TTC549 (cell line): ENCODE results near the gene ATRNL1.
"Not testable (repeated sequence)": the region's sequence is repeated elsewhere in the genome, so short reads cannot be mapped to it uniquely, and the experiment has no call there.

Experiments used
- FAIRE-seq: peaks from 2 replicates; lab custom pipeline; 2012; peaks lifted over from hg19 to GRCh38; lab: Jason Lieb, UNC

ATRNL1 gene

DNA sequence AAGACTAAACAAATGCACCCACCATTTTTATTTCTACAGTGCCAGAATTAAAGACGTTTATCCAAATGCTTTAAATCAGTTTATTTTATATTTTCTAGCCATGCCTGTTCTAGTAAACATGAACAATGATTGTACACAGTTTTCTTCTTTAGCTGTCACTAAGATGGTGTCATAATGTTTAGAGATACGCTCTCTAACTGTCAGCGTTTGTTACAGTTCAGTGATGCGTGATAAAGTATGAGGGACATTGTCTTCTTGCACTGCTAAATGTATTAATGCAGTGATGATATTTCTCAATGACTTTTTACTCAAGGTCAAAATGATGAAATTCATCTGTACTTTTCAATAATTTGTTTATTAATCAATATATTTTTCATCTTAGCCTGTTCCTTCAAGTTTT lies 513.6 kb downstream of the ATRNL1 start:
- no peak for FAIRE-seq

- FAIRE-seq: no peak
Measured at GRCh38 chr10:115624448-115624847, 531.3 kb downstream of the ATRNL1 start.

GRCh38 chr10:115628616-115629015 lies 535.5 kb downstream of the ATRNL1 start:
- no peak for FAIRE-seq

DNA sequence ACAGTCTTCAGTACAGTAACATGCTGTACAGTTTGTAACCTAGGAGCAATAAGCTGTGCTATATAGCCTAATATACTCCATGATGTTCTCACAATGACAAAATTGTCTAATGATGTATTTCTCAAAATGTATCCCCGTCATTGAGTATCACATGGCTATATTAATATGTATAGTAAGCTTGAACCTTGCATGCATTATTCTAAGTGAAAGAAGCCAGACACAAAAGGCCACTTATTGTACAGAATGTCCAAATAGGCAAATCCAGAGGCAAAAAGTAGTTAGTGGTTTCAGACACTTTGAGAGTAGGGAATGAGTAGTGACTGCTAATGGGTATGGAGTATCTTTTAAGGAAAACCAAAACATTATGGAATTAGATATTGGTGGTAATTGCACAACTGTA lies 545.1 kb downstream of the ATRNL1 start:
- no peak for FAIRE-seq

DNA sequence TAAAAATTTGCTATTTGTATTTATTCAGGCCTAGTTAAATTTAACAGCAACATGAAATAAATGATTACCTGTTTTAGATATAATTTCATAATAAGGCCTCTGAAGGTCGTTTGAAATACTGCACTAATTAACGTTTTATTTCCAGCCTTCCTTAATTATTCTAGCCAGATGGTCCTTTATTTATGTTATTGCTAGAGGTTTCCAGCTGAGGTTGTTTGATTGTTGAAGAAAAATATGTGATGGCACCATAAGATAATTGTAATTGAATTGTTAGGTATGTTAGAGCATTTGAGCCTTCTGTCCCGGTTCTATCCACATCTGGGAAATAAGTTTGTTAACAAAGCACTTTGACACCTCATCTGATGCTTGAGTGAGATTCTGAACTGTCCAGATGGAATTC lies 556.1 kb downstream of the ATRNL1 start:
- FAIRE-seq: no peak

- FAIRE-seq: no peak
Measured at GRCh38 chr10:115653473-115653872, 560.3 kb downstream of the ATRNL1 start.

DNA sequence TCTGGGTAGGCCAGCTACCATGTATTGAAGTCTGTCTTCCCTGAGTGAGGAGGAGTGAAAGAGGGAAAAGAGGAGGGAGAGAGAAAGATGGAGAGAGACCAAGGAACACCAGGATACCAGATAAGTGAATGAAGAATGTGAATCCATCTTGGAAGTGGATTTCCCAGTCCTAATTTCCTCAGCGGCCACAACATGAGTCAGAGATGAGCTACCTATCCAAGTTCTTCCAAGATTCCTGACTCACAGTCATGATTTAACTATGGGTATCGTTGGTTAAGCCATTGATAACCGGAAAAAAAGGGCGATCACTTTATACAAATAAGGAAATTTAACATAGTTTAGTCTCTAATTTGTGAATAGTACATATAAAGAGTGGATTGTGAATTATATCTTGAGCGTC lies 561.8 kb downstream of the ATRNL1 start:
- no peak for FAIRE-seq

DNA sequence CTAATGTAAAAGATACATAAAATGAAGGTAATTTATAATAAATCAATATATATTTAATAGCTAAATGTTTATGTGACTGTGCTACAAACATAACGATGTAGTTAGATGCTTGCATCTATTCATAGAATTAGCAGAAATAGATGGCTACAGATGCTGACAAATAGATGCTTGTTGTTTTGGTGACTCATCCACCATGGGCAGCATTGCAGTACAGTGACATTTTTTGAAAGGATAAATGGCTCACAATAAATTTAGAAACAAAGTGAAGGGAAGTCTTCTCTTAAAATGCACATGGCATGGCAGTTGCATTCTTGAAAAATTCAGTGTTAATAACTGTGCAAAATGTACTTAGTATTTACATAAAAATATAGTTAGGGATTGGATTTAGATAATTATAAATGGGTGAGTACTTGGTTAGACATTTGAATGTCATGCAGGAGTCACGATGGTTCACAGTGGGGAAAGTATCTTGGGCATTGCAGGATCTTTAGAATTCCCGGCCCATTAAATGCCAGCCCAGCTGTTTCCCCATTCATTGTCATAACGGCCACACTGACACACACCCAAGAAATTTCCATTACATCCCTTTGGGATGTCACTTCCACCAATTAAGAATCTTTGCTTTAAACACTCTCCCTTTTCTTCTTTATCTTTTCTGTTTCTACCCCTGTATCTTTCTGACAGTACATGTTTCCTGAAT lies 564.1 kb downstream of the ATRNL1 start:
- no peak for FAIRE-seq

DNA sequence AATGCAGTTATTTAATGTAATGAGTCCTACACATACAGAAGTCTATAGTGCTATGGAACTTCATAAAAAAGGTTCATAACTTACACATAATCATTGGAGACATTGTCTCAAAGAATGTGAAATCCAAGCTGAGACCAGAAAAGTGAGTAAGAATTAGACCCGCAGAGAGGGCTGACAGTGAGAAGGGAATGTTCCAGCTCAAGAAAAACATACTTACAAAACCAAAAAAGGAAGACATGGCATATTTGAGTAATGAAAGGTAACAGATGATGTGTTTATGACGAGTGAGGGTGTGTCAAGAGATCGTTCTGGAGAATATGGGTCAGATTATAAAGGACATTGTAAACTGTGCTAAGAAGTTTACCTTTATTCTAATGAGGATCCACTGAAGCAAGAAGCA lies 566.5 kb downstream of the ATRNL1 start:
- FAIRE-seq: no peak

DNA sequence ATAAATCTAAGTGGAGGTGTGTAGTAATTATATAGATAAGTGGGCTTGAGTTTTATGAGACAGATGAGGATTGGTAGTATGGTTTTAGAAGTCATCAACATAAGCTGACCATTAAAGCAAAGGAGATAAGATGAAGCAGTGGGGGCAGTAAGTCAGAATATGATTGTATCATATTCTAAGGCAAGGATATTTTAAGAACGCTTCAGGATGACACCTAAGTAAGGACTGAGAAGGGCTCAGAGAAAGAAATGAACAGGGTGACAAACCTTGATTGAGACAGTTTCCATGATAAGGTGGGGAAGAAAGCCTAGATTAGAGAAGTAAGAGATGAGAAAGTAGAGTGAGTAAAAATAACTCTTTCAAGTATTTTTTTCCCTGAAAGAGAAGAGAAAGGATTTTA lies 567.2 kb downstream of the ATRNL1 start:
- FAIRE-seq: no peak

DNA sequence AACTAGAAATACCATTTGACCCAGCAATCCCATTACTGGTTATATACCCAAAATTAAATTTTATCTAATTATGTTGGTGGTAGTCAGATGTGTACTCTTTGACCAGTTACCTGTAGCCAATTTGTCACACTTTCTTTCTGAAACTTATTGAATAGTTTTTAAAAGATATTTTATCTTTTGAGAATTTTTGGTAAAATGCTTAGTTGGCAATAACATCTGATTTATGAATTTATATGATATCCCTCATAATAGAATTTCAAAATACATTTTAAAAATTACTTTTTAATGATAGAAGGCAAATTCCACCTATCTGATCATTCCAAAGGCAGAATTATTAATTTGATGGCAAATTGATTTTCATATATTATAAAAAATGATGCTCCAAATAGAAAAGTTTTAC lies 569.3 kb downstream of the ATRNL1 start:
- no peak for FAIRE-seq

- no peak for FAIRE-seq
Measured at GRCh38 chr10:115665549-115665948, 572.4 kb downstream of the ATRNL1 start.

- no peak for FAIRE-seq
Measured at GRCh38 chr10:115674496-115674895, 581.3 kb downstream of the ATRNL1 start.

DNA sequence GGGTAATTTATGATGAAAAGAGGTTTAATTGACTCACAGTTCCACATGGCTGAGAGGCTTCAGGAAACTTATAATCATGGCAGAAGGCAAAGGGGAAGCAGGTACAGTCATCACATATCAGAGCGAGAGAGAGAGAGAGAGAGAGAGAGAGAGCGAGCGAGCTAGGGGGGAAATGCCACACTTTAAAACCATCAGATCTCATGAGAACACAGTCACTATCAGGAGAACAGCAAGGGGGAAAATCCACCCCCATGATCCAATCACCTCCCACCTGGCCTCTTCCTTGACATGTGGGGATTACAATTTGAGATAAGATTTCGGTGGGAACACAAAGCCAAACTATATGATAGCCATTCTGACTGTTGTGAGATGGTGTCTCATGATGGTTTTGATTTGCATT lies 603.6 kb downstream of the ATRNL1 start:
- no peak for FAIRE-seq

GRCh38 chr10:115706026-115706425 lies 612.9 kb downstream of the ATRNL1 start:
- no peak for FAIRE-seq

DNA sequence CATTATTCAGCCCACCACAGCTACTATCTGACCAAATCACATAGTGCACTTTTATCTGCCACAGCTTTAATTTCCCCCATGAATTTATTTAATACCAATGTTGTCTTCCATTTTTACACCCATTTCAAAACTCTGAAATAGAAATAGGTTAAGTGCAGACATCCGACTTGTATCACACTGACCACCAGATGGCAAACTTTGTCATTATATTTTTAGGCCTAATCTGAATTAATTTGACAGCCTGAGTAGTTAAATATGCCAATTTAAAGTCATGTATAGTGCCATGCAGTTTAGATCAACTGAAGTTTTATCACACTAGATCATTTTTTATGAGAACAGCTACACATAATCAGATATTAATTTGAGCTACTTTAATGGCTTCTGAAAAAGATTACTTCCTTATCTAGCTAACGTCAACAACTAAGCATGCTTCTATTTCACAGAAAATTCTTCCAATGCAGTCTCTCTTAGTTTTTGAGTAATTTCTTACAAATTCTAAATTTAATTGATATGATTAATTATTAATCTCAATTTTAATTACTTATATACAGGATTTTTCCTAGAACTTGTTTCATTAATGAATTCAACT lies 613.4 kb downstream of the ATRNL1 start:
- no peak for FAIRE-seq

DNA sequence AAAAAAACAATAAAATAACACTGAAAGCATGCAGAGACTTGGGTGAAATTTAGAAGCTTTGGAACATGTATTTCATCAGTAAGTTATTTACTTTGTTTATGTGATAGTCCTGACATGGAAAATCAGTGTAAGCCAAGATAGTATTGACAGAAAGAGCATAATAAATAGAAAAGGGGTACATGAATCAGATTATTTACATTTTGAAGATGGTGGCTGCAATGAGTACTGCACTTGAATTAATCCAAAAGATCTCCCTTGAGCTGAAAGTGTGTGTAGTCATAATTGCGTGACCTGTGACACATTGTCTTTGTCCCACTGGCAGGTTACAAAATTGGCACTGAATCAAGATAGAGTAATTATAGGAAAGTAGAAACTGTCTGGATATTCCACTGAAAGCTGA lies 617.0 kb downstream of the ATRNL1 start:
- FAIRE-seq: no peak

DNA sequence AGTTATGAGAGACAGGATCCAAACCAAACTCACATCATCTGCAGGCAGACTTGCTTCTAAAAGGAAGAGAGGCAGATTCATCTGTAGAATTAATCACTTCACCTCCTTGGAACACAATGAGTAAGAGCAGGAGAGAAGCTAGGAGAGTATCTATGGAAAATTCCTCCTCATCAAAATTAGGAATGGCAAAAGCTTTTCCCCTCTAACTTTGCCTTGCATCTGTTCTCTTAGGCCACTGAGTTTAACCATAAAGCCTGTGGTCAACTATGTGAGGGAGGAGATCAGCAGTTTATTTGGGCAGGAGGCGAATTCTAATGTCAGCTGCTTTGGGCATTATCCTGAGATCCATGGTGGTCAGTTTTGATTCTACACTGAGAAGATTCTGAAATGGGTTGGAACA lies 618.1 kb downstream of the ATRNL1 start:
- no peak for FAIRE-seq

DNA sequence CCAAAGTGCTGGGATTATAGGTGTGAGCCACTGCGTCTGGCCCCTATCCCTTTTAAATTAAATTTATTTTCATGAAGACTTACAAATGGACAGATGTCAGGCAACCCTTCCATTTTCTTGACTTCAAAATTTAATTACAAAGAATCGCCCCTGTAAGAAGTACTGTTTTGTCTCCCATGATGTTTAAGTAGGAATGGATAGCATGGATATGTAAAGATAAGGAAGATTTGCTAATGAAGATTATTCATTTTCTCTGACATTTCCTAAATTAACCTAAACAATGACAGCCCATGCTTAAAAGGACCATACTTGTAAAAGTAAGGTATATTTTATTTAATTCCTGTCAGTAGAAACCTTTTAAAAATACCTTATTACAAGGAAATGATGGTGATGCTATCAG lies 627.0 kb downstream of the ATRNL1 start:
- no peak for FAIRE-seq

GRCh38 chr10:115727129-115727528 lies 634.0 kb downstream of the ATRNL1 start:
- FAIRE-seq: no peak

GRCh38 chr10:115744089-115744488 lies 650.9 kb downstream of the ATRNL1 start:
- no peak for FAIRE-seq

GRCh38 chr10:115745943-115746342 lies 652.8 kb downstream of the ATRNL1 start:
- no peak for FAIRE-seq

DNA sequence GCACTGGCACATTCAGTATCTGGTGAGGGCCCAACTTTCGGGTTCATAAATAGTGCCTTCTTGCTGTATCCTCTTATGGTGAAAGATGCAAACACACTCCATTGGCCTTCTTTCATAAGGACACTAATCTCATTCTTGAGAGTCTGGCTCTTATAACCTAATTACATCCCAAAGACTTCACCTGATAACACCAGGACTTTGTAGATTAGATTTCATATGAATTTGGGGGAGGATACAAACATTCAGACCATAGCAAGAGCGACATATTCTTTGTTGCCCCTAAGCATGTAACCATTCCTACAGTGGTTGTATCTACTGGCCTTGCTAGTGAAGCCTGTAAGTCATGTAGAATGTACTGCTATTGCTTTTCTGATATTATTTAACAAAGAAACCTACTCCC lies 654.6 kb downstream of the ATRNL1 start:
- no peak for FAIRE-seq

DNA sequence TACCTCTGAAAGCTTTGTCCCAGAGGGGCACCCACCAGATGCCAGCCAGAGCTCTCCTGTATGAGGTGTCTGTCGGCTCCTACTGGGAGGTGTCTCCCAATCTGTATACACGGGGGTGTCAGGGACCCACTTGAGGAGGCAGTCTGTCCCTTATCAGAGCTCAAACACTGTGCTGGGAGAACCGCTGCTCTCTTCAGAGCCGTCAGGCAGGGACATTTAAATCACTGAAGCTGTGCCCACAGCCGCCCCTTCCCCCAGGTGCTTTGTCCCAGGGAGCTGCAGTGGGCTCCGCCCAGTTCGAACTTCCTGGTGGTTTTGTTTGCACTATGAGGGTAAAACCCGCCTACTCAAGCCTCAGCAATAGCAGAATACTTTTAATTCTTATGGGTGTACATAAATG lies 665.3 kb downstream of the ATRNL1 start:
- FAIRE-seq: not testable (repeated sequence)
